ENCODE measurements around the gene ACOXL. TPM values are rescaled to one million over a fixed set of nuclear protein-coding genes. Genes with fewer than 3 reads are reported as not detected.

ACOXL gene
- total RNA-seq, 1 experiment from 2014 or later = not detected

DNA sequence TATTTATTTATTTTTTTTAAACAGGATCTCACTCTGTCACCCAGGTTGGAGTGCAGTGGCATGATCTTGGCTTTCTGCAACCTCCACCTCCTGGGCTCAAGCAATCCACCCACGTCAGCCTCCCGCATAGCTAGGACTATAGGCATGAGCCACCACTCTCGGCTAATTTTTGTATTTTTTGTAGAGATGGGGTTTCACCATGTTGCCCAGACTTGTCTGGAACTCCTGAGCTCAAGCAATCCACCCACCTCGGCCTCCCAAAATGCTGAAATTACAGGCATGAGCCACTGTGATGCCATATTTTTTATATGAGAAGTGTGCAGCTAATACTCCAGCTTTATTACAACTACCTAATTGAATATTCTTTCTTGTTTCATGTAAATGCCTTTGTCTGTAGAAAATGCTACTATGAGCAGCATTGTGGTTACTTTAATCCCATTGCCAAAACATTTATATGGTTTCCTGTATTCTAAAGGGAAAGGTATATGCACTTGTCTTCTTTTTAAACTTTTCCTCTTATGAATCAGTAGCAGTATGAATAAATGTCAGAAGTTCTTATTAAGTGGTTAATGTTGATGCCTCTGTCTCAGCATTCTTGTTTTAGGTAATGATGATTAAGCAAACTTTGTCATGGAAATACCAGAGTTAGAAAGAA, 378.9 kb downstream of the ACOXL start:
- DNase-seq (ENCODE audit: low read depth) = no peak

DNA sequence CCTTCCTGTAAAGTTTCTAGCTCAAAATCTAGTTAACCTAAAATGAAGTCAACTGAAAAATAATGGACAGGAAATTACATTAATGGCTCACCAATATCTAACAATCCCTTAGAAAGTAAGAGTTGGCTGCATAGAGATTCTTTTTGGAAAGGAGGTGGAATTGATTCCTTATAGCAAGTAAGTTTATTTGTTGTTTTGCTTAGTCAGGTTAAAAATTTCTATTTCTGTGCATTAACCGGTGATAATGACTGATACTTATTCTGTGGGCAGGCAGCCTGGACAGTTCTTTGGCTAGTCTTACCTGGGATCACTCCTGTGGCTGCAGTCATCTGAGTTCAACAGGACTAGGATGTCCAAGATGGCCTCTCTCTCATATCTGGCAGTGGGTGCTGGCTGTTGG, 381.5 kb downstream of the ACOXL start:
- no peak for DNase-seq (ENCODE audit: low read depth)

DNA sequence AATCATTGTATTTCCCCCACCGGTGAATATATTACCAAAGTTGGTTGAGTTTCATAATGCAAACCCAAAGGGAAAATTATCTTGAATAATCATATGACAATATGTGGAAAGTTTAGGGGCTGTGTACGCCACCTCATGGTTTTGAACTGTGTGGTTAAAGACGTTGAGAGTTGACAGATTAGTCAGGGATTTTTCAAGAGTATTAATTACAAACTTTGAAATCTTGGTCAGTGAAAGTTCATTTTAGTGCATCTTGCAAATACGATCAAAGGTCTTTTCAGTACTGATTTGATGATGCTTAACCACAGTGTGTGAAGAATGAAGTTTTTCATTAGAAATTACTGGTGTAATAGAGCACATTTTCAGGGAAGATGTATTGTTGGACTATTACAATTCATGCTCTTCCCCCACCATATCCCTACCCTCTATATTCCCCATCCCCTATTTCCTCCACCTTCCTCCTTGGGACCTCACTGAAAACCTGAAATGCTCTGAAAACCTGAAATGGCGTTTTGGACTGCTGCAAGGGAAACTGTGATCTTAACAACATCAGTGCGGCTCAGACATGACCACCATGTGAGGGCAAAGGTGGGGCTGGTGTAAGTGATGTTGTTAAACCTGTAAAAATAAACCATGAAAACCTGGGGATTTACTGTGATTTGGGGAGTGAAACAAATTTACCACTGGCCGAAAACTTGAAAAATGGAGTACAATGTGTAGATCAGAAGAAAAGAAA, 383.8 kb downstream of the ACOXL start:
- DNase-seq (ENCODE audit: low read depth) = no peak

DNA sequence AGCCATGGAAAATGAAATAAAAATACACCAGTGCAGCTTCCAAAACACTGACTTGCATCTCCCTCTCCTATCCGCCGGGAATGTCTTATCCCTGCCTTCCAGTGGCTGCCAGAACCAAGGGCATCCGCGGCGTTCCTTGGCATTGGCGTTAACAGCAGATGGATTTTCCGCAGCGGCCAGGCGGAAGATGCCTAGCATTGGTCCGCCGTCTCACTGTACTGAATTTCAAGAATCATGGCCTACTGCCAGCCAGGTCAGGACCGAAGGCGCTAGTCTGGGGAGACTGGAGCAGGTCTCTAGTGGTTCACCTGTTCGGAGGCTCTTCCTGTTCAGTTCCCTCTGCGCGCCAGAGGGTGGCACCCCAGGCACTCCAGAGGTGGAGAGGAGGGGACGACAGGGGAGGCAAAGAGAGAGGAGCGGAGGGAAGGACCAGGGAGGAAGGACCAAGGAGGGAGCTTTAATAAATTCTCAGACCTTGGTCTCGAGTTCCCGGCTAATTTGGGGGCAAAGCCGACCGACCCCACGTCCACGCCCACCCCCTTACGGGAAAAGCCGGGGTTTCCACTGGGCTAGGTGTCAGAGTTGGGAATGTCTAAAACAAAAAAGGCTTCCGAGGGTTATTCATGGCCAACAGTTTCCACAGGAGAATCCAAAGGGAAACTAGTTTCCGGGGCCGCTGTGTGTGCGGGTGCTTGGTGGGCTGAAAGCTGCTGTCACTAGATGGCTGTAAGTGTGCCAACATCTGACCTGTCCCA, 384.6 kb downstream of the ACOXL start:
- DNase-seq (ENCODE audit: low read depth) = peak; percentile 88

DNA sequence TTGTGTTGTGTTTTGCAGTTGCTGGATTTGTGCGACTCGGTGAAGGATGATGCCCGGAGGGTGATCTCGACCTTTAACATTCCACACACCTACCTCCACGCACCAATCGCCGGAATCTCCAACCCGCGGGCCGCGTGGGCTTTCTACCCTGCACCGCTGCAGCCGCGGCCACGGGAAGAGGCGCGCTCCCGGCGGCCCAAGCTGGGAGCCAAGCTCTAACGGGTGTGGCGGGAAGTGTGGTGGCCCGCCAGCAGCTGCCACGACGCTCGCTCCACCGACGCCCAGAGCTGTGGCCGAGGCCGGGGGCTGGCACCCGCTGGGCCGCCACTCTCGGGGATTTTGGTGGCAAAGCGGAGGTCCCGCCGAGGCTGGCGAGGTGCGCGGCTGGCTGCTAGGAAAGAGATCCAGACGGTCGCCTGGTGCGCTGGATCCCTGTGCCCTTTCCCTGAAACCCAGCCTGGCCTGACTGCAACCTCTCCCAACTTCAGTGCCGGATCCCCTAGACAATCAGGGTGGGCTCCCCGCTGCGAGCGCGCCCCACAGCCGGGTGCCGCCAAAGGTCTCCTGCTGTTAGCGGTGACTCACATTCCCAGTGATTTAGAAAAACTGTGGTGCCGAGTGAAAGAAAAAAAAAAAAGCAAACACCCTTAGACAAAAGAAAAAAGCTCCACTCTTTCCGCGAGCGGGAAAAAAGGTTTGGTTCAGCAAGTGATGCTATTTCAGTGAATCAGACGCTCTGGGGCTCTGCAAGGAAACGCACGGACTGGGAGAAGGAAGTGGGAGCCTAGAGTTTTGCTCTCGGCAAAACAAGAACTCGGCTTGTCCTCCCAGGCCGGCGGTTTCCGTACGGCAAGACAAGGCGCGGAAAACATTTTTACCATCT, 385.5 kb downstream of the ACOXL start:
- peak; percentile 75 for DNase-seq (ENCODE audit: low read depth)

DNA sequence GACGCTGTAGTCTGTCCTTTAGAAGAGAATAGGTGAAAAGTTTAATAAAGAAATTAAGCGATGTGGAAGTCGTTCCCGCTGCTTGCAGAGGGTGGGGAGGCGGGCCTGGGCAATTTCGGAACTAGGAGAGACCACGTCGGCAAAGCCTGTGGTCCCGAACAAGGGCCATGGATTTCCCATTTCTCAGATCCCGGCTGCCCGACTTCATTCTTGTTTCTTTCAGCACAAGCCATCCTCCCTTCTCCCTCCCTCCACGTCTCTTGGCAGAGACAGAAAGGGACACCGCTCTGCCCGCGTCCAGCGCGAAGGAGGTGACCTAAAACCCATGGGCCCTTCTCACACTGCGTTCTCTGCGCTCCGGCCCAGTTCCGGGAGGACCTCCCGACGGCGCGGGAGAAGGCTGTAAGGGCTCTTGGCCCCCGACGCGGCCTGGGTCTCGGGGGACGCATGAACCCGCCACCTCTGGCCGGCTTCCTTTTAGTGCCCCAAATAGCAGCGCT, 386.2 kb downstream of the ACOXL start:
- DNase-seq (ENCODE audit: low read depth) = peak; percentile 4

DNA sequence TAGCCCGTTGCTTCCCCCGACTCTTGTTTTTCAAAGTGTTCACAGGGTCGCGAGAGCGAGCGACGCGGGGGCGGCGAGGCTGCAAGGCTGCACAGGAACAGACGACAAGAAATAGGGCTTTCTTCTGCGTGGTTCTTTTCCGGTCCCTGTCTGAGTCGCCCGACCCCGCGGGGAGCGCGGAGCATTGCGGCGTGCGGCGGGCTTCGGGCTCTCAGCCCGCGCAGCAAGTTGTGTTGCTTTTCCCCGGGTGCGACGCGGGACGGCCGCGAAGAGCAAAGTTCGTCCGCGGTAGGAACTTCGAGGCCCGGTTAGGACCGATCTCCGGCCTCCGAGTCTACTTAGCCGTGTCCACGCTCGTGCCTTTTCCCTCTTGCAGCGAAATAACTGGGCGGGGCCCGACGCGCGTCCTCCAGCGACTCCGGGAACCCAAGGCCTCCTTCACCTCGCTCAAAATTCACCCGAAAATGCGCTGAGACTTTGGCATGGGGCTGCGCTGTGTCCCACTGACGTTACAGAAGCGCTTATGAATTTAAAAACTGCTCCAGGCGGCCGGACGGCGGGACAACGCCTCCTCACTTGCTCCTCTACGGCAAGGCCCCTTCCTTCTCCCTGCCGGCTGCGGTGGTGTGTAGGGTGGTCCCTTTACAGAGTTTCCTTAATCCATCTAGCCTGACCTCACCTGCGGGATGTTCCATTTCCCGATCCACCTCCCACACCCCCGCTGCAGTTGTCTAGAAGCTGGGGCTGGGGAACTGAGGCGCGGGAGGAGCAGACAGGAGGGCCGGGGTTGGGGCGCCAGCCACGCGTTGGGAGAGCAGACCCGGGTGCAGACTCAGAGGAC, 386.8 kb downstream of the ACOXL start:
- no peak for DNase-seq (ENCODE audit: low read depth)

DNA sequence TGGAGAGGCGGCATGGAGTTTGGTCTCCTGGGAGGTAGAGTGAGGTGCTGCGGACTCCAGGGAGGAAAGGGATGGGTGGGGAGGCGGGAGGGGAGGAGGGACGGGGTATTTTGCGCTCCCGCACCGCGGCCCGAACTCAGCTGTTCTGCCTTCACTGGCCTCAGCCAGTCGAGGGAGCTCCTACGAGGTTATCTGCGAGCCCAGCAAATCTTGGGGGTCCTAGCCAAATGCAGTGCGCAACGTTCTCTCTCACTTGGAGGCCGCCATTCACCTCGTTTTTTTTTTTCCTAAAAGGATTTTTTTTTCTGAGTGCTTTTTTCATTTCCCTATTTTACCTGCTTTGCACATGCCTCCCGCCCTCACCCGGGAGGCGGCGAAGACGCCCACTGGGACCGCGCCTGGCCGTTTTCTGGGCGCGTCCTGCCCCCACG, 387.5 kb downstream of the ACOXL start:
- DNase-seq (ENCODE audit: low read depth) = no peak

DNA sequence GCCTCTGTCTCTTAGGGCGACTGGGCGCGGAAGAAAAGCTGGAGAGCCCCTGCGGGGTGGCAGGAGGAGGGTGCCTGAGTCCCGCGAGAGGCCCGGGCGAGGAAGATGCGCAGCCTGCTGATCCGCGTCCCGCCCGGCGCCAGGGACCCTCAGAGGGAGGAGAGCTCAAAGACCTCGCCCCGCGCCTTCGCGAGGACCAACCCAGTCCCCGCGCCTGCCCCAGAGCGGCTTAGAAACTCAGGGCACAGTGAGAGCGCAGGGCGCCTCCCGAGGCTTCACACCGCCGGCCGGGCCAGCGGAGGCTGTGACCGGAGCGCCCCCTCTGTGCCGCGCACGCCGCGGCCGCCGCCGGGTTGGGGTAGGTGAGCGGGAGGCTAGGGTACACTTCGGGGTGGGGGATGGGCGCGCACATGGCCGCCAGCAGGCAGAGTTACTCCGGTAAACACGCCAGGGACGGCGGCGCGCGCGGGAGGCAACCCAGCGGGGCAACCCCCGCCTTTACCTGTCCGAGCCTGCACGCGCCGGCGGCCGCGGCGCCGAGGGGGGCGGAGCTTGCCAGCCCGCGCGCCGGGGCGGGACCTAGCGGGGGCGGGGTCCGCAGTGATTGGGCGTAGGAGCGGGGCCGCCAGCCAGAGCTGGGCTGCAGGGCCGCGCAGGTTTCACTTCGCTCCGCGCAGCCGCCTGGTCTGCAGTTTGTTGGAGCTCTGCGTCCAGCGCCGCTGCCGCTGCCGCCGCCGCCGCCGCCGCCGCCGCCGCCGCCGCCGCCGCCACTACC, 388.1 kb downstream of the ACOXL start, which contains the start of gene BCL2L11:
Gene BCL2L11 (plus strand): TSS at position 662 of the 775 bp plus-strand sequence. CDS start 2,832 bp downstream, outside the sequence.
- peak; percentile 96 for DNase-seq (ENCODE audit: low read depth)

DNA sequence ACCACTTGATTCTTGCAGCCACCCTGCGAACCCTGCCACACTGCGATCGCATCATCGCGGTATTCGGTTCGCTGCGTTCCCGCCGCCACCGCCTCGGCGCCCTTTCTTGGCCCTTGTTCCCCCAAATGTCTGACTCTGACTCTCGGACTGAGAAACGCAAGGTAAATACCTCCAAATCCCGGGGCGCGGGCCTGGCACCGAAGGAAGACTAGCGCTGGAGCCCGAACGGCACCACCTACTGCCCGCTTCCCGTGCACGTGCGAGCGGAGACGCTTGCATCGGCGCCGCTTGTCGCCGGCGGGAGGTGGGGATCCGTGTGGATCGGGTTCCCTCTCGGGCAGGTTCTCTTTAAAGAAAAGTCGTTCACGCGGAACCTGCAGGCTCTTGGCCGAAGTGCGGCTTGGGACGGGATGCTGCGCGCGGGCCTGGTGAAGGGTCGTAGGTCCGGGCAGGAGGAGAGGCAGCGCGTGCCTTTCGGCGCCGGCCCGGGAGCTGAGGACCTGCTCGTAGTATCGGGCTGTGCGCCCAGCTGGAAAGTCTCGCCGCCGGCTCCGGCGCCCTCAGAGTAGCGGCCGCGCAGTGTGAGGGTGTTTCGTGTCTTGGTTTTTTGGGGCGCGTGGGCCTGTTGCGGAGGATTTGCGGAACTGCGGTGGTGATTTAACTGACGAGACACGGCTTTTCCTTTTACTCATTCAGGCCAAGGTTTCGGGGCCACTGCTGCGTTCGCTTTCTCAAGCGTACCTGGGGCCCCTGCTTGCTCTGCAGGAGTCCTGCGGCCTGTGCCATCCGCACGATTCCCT, 388.9 kb downstream of the ACOXL start:
- peak; percentile 58 for DNase-seq (ENCODE audit: low read depth)

DNA sequence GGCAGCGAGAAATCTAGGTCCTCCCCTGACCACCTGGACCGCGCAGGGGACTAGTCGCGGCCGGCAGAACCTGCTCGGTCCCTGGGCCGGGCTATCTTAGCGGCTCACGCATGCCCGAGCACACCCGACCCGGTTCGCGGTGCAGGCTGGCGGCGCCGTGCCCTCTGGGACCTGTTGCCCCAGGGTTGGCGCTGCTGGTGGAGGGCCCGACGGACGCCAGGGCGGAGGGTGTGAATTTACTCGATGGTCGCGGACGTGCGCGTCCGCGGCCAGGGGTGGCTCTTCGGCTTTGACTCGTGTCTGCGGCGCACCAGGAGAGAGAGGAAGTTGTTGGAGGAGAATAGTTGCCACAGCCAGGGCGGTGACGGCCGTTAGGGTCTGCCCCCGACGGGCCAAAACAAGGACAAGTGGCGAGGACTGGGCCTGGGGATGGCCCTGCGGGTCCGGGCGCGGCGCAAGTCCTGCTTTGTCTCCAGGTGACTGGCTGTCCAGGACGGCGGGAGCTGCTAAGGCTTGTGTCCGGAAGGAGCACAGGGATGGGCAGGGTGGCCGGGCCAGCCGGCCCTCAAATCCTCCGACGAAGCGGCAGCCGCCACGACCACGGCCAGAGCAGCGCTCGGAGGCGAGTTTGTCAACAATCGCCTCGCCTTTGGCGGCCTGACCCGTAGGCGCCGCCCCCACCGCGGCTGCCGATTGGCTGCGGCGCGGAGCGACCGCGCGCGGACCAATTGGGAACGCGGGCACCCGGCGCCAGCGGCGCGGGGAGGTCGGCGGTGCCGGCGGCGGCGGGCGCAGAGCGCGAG, 389.7 kb downstream of the ACOXL start:
- DNase-seq (ENCODE audit: low read depth) = peak; percentile 94

DNA sequence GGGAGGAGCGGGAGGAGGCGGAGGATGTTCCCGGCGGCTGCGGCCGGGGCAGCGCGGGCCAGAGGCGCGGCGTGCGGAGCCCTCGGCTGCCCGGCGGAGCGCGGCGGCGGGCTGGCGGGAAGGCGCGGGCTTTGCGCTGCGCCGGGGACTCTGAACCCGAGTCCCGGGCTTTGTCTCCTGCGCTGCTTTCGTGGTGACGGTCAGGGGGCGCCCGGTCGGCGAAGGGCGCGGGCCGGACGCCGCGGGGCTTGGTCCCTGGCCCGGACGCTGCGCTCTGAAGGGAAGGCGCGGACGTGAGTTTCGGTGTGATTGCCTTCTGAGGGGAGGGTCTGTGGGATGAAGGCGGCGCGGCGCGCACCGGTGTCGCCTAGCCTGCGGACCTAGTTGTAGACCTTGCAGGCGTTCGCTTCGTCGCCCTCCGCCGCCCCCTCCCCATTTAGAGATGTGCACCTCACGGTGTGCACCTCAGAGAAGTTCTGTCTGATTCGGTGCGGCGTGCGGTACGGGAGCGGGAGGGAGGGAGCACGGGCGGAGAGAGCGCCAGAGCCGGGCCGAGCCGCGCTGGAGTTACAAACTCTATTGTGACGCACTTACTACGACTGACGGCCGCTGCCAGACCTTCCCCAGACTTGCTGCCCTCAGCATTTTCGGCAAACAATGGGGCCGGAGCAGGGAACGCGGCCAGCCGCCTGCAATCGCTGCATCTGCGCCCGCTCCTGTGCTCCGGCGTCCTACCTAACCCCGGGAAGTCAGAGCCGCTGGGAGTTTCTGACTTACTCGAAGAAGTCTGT, 390.5 kb downstream of the ACOXL start:
- peak; percentile 81 for DNase-seq (ENCODE audit: low read depth)

DNA sequence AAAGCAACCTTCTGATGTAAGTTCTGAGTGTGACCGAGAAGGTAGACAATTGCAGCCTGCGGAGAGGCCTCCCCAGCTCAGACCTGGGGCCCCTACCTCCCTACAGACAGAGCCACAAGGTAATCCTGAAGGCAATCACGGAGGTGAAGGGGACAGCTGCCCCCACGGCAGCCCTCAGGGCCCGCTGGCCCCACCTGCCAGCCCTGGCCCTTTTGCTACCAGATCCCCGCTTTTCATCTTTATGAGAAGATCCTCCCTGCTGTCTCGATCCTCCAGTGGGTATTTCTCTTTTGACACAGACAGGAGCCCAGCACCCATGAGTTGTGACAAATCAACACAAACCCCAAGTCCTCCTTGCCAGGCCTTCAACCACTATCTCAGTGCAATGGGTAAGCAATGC, 391.4 kb downstream of the ACOXL start:
- DNase-seq (ENCODE audit: low read depth) = no peak

DNA sequence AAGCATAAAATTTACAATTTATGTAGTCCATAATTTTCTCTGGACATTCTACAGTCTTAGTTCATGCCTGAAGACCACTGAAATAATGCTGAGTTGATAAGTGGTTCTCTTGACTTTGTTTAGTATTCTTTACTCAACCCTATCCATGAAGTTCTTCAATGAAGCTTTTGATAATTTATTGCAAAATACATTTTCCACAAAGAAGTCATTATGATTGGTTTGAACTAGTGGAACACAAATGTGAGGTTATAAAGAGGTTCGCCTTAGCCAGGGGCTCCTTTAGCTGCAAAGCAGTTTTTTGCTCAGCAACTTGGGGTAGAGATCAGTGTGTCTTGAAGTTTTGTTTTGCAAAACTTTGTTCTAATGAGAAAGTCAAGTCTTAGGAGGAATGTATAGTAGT, 394.2 kb downstream of the ACOXL start:
- no peak for DNase-seq (ENCODE audit: low read depth)

DNA sequence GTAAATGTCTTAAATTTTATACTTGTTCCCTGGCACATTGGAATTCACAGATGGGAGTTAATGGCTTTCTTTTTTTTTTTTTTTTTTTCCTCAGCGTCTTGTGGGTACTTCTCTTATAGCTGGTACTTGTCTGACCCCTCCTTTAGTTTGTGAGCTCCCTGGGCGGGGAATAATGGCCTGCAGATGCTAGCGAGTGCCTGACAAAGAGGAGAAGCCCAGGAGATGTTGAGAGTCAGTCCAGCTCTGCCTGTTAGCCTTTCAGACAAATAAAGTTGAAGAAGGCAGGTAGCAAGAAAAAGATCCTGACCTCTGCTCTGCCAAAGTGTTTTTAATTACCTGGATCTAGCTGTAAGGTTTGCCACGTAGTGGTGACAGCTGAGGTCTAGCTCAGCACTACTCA, 395.0 kb downstream of the ACOXL start:
- no peak for DNase-seq (ENCODE audit: low read depth)

DNA sequence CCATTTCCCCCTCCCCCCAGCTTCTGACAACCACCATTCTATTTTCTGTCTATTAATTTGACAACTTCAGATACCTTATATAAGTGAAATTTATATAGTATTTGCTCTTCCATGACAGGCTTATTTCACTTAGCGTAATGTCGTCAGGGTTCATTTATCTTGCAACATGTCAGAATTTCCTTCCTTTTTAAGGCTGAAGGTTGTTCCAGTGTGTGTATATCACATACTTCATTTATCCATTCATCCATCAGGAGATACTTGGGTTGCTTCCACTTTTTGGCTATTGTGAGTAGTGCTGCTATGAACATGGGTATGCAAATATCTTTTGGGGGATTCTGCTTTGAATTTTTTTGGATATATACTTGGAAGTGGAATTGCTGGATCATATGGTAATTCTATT, 395.7 kb downstream of the ACOXL start:
- DNase-seq (ENCODE audit: low read depth) = no peak

DNA sequence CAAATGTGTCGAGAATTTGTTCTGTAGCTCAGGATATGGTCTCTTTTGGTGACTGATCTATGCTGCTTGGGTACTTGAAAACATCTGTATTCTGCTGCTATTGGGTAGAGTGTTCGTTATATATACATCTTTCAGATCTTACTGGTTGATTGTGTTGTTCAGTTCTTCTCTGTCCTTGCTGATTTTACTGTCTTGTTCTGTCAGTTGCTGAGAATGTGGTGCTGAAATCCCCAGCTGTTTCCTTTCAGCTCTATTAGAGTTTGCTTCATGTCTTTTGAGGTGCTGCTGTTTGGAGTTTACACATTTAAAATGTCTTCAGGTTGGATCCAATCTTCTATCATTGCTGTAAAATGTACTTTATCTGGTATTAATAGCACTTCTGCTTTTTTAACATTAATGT, 401.2 kb downstream of the ACOXL start:
- no peak for DNase-seq (ENCODE audit: low read depth)

Measured in Daoy (cell line).